ENCODE results near the gene CNTNAP2.

CNTNAP2 gene

GRCh38 chr7:146606628-146607027 is 490.0 kb downstream of the CNTNAP2 start:
- no peak overlapping the region for H3K4me3 ChIP-seq (replicated peaks; ENCODE audit: low read depth, low read length)
- TF ChIP-seq CTCF (IDR thresholded peaks at IDR 0.05; ENCODE audit: low read depth, low read length, missing control alignments) = no peak
- DNase-seq (ENCODE audit: extremely low read depth, low read depth) = no peak

- no peak for DNase-seq (ENCODE audit: extremely low read depth, low read depth)
- no peak overlapping the region for H3K4me3 ChIP-seq (replicated peaks; ENCODE audit: low read depth, low read length)
- no peak for TF ChIP-seq CTCF (IDR thresholded peaks at IDR 0.05; ENCODE audit: low read depth, low read length, missing control alignments)
These were observed 503.0 kb downstream of the CNTNAP2 start for GRCh38 chr7:146619641-146620040.

DNA sequence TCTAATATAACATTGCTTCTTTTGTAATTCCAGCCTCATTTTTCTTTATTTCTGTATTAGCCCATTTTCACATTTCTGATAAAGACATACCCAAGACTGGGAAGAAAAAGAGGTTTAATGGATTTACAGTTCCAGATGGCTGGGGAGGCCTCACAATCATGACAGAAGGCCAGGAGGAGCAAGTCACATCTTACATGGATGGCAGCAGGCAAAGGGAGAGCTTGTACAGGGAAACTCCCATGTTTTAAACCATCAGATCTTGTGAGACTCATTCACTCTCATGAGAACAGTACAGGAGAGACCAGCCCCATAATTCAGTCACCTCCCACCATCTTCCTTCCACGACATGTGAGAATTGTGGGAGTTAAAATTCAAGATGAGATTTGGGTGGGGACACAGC is 510.3 kb downstream of the CNTNAP2 start:
- no peak for DNase-seq (ENCODE audit: extremely low read depth, low read depth)
- H3K4me3 ChIP-seq (replicated peaks; ENCODE audit: low read depth, low read length) = no peak overlapping the region
- TF ChIP-seq CTCF (IDR thresholded peaks at IDR 0.05; ENCODE audit: low read depth, low read length, missing control alignments) = no peak

- no peak for DNase-seq (ENCODE audit: extremely low read depth, low read depth)
- H3K4me3 ChIP-seq (replicated peaks; ENCODE audit: low read depth, low read length) = no peak overlapping the region
- TF ChIP-seq CTCF (IDR thresholded peaks at IDR 0.05; ENCODE audit: low read depth, low read length, missing control alignments) = no peak
These were observed 518.8 kb downstream of the CNTNAP2 start for GRCh38 chr7:146635205-146636032.

- no peak for TF ChIP-seq CTCF (IDR thresholded peaks at IDR 0.05; ENCODE audit: low read depth, low read length, missing control alignments)
- DNase-seq (ENCODE audit: extremely low read depth, low read depth) = no peak
- H3K4me3 ChIP-seq (replicated peaks; ENCODE audit: low read depth, low read length) = no peak overlapping the region
These were observed 519.4 kb downstream of the CNTNAP2 start for GRCh38 chr7:146636033-146636356.

- no peak overlapping the region for H3K4me3 ChIP-seq (replicated peaks; ENCODE audit: low read depth, low read length)
These were observed 520.0 kb downstream of the CNTNAP2 start for GRCh38 chr7:146636581-146636980.

More at GRCh38 chr7:146636581-146636980, 520.0 kb downstream of the CNTNAP2 start:
- DNase-seq (ENCODE audit: extremely low read depth, low read depth) = no peak
- TF ChIP-seq CTCF (IDR thresholded peaks at IDR 0.05; ENCODE audit: low read depth, low read length, missing control alignments) = no peak
